Nucleus accumbens (tissue), 56 donors: ENCODE measurements around the gene TBC1D10A.
A peak's percentile ranks its signal among the peaks of the same experiment; 100 is the strongest.
"Not testable (repeated sequence)": the region's sequence is repeated elsewhere in the genome, so short reads cannot be mapped to it uniquely, and the experiment has no call there.

ENCODE experiments used
- DNase-seq, 56 donors: peaks; one replicate each; lab custom pipeline; 2025; lab: John Stamatoyannopoulos, UW

Gene TBC1D10A

GRCh38 chr22:30348809-30349208 lies 22.1 kb upstream of the TBC1D10A start:
- DNase-seq, result peak in 1 of 56 donors; percentile 9

- no peak for DNase-seq
Measured at GRCh38 chr22:30348404-30348803, 21.7 kb upstream of the TBC1D10A start.

- no peak for DNase-seq
Measured at GRCh38 chr22:30347255-30347892, 20.6 kb upstream of the TBC1D10A start.

GRCh38 chr22:30344447-30345200 lies 17.9 kb upstream of the TBC1D10A start:
- no peak for DNase-seq

GRCh38 chr22:30340911-30341685 lies 14.4 kb upstream of the TBC1D10A start:
- DNase-seq, result peak; percentile 20 to 98 (median 83)

GRCh38 chr22:30338802-30339201 lies 12.1 kb upstream of the TBC1D10A start:
- DNase-seq, result no peak

GRCh38 chr22:30338341-30338740 lies 11.6 kb upstream of the TBC1D10A start:
- DNase-seq, result not testable (repeated sequence)

GRCh38 chr22:30337461-30337778 lies 10.7 kb upstream of the TBC1D10A start:
- DNase-seq, result peak in 2 of 56 donors; percentile 10 to 16

GRCh38 chr22:30336752-30337460 lies 10.2 kb upstream of the TBC1D10A start:
- DNase-seq, result peak in 32 of 56 donors; percentile 3 to 64 (median 26)

GRCh38 chr22:30335236-30335635 lies 8.5 kb upstream of the TBC1D10A start:
- no peak for DNase-seq

GRCh38 chr22:30334646-30335045 lies 7.9 kb upstream of the TBC1D10A start:
- no peak for DNase-seq

- no peak for DNase-seq
Measured at GRCh38 chr22:30333707-30334087, 7.0 kb upstream of the TBC1D10A start.

- DNase-seq, result no peak
Measured at GRCh38 chr22:30332994-30333706, 6.4 kb upstream of the TBC1D10A start.

GRCh38 chr22:30332551-30332950 lies 5.8 kb upstream of the TBC1D10A start:
- peak in 33 of 56 donors; percentile 7 to 64 (median 32) for DNase-seq

GRCh38 chr22:30328466-30329049 lies 1.8 kb upstream of the TBC1D10A start:
- no peak for DNase-seq

- no peak for DNase-seq
Measured at GRCh38 chr22:30327864-30328345, 1.2 kb upstream of the TBC1D10A start.

- DNase-seq, result peak in 1 of 56 donors; percentile 30
Measured at GRCh38 chr22:30326255-30326705, 461 bp downstream of the TBC1D10A start.

GRCh38 chr22:30325724-30326254 lies 952 bp downstream of the TBC1D10A start:
- DNase-seq, result no peak

- peak in 6 of 56 donors; percentile 9 to 38 (median 18) for DNase-seq
Measured at GRCh38 chr22:30325065-30325720, 1.5 kb downstream of the TBC1D10A start.
